GM21447 (cell line): Measurements from ENCODE around the gene RNF14.
A peak's percentile ranks its signal among the peaks of the same experiment; 100 is the strongest.

Experiments used
- ATAC-seq: cut with Tn5 transposase; IDR thresholded peaks from one replicate; pipeline ENCODE4 v1.9.1; 2021; ENCODE audit not compliant: unreplicated experiment

RNF14 gene

DNA sequence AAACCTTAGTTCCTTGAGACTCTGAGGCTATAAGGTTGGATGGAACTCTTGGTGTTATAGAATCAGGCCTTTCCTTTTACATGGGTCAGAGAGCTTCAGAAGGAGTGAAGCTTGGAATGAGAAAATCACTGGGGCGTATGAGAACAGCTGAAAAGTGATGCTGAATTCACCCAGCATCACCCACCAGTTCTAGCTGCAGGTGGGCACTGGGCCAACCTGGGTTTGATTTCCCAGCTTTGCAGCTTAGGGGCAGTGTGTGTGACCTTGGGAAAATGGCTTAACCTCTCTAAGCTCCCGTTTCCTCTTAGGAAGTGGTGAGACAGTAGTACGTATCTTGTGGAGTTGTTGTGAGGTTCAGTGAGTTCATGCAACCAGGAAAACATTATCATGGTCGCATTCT, 21.6 kb upstream of the RNF14 start:
- no peak for ATAC-seq

DNA sequence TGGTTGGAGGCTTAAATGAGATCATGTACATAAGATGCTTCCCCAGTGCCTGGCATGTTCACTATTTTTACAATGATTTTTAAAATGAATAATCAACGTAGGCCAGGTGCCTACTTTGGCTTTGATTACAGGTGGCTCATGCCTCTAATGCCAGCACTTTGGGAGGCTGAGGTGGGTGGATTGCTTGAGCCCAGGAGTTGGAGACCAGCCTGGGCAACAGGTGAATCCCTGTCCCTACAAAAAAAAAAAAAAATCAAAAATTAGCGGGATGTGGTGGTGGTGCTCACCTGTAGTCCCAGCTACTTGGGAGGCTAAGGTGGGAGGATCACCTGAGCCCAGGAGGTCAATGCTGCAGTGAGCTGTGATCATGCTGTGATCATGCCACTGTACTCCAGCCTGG, 20.1 kb upstream of the RNF14 start:
- ATAC-seq = no peak

DNA sequence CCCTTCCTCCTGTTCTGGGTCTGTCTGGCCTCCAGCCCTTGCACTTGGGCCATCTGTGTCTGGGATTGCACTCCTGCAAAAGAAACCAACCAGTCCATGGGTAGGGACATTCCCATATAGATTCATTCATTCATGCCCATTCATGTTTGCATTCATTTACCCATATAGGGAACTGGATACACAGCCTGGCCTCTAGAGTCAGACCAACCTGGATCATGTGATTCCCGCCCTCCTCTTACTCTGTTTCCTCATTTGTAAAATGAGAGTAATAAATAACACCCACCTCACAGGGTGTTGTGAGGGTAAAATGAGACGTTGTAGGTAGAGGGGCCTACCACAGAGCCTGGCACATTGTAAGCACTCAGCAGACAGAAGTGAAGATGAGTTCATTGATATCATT, 19.4 kb upstream of the RNF14 start:
- ATAC-seq = no peak

DNA sequence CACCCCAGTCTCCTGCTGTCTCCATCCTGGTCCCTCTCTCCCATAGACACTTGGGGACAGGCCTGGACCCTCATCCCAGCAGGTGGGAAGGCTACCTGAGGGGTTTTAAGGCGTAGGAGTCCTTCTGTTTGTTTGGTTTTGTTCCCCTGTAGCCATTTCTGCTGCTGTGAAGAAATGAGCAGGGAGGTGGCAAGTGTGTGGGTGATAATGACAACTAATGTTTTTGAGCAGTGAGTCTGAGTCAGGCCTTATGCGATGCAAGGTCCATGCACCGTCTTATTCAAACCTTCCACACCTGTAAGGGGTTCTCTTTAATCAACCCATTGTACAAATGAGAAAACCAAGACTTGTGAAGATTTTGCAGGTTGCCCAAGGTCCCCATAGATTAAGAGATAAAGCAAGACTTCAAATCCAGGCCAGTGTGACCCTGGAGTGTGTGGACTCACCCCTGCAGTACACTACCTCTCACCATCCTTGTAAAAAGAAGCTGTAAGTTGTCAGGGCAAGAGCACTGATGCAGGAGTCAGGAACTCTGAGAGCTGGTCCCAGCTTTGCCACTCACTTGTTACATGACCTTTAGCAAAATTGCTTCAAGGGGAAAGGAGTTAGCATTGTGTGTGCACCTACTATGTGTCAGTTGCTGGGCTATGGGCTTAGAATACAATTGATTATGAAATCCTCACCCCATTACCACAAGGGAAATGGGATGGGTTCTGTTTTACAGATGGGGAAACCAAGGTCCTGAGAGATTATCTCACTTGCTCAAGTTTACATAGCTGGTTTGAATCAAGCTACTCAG, 18.5 kb upstream of the RNF14 start:
- no peak for ATAC-seq

DNA sequence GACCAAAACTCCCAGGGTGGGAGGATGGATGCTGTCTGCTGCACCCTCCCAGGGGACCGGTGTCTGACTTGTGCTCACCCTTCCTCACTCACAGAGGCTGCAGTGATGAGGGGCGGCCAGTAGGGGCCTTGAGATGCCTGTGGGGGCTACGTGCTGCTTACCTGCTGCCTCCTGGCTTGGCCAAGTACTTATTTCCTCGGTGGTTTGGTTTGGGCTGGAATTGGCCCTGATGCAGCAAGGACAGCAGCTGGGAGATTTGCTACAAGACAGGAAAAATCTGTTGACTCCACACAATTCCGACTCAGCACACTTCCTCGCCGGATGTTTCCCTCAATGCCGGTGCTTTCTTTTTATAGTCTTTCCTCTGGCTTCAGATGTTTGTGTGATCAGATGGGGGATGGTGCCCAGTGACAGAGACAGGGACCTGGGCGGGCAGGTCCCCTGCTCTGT, 17.5 kb upstream of the RNF14 start:
- ATAC-seq = peak; percentile 86

DNA sequence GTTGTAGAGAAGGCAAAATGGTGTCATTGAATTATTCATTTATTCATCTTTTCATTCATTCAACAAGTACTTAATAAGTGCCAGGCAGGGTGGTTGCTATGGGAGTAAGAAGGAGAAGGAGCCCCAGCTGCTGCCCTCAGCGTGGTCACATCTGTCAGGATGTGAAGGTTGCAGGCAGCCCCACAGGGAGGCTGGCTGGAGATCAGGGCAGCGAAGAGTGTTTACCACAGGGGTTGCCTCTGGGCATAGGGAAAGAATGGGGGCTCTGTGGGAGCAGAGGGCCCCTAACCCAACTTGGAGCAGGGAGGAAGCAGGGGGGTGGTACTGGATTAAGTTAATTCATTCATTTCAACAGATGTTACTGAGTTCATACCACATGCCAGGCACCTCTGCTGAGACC, 16.9 kb upstream of the RNF14 start:
- ATAC-seq = no peak

DNA sequence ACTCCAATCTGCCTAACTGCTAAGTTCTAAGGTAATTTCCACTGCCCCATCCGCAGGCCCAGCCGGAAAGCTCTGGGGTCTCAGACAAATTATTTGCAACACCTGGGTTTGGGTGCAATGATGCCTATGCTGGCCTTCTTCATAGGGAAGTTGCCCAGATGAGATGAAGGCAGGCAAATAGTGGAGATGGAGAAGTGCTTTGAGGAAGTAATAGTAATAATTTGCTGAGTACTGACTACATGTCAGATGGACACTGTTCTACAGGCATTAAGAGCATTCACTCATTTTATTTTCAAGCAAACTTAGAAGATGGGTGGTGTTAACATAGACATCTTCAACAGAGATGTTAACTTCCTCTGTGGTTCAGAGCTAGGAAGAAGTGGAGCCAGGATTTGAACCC, 14.7 kb upstream of the RNF14 start:
- ATAC-seq = no peak

DNA sequence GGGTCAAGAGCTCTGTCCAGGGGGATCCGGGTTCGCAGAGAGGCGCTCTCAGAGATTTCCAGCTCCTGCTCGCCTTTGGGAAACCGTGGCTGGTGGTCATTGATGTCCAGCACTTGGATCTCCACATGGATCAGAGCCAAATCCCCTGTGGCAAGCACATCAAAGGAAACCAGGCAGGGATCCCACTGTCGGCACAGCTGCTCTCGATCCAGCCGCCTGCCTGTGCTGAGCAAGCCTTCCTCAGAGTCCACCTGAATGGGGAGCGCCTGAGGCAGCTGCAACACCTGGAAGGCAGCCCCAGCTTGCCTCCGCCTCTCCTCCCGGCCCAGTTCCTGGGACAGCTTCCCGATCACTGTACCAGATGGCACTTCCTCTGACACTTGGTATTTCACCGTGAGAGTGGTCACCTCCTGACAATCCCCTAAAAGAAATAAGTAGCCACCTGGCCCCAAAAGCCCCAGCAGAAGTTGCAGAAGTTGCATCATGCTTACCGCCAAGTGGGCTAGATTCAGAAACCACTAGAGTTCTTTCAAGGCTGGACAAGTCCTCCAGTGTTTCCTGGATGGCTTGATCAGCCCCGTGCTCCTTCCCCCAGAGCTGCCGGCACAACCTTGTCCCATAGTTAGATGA, 11.4 kb upstream of the RNF14 start:
- no peak for ATAC-seq

DNA sequence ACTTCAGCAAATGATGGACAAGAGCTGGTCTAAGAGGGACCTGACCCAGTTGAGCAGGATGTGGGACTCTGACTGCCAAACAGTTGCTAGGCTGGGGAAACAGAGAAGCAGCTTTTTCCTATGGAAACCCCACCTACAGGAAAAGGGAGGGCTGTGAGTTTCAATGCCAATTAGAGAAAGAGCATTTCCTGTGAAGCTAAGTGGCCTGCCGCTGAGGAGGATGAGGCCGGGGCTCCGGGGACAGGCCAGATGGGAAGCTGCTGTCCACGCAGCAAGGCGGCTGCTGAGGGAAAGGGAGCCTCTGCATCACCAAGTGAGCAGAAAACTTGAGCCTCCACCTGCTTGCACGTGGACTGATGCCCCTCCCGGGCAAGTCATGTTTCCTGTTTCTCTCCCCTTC, 10.8 kb upstream of the RNF14 start, which contains the start of gene PCDH12:
TSS of gene PCDH12 (minus strand) at position 90 of the 400 bp plus-strand sequence. CDS start 351 bp downstream, outside the sequence.
- no peak for ATAC-seq

DNA sequence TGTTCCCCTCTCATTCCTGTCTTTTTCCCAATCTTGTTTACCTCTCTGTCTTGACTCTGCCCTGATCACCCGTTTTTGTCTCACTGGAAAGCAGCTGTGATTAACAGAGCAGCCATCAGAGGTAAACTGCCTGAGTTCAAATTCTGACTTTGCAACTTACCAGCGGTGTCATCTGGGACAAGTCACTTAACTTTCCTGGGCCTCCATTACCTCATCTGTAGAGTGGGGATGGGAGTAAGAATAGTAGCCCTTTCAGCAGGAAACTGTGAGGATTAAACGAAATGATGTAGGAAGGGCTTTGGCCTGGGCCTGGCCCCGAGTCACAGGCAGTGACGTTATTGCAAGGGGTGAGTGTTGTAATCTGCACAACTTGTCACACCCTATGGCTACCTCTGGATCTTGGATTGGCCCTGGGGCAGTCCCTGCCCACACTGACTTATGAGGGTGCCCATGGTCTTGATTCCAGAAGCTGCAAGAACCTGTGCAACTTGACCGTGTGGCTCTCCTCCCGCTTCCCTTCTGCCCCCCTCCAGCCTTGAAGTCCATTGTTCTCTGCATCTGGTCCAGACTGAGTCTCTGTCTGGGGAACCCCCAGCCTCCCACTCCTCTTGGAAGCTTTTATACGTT, 10.2 kb upstream of the RNF14 start:
- no peak for ATAC-seq

DNA sequence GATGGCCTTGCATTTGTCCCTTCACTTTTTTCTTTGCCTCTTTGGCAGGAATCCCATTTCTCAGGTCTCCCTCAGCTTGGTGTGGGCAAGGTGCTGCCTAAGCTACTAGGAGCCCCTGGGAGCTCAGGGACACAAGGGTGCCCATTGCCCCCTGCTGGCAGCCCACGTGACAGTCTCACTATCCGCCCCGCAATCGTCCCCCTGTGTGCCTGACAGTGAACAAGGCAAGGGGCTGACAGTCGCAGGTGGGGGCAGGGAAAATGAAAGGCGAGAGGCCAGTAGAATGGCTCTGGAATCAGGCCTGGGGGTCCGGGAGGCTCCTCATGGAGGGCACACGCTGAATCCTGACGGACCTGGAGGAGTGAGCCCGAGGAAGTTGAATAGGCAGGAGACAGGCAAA, 8.9 kb upstream of the RNF14 start:
- ATAC-seq = no peak

DNA sequence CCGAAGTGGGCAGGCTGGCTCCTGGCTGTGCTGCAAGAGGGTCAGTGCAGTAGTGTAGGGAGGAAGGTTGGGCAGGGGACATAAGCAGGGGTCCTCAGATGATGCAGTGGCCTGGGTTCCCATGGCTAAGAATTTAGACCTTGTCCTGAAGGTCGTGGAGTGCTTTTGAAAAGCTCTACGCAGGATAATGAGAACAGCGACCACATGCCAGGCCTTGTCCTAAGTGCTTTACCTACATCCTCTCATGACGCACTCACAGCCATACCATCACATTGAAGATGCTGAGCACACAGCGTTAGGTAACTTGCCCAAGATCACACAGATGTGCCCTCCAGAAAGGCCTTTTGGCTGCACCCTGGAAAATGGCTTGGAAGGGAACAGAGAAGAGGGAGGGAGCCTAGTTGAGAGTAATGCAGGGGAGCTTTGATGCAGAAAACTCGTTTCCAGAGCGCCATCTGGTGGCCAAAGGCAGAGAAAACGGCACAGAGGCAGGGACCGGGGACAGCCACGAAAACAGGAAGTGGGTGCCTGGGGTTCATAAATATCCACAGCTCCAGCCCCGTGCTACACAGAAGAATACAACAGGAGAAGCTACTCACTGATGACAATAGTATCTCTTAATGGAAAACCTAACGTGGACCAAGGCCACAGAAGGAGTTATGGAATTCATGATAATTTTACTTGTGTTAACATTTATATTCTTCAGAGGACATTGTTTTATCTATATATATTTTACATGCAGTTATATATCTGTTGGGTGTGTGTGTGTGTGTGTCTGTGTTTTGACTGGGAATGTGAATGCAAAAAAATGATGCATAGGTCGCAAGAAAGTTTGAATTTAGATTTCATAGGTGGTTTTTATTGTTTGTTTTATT, 8.2 kb upstream of the RNF14 start:
- peak; percentile 95 for ATAC-seq

DNA sequence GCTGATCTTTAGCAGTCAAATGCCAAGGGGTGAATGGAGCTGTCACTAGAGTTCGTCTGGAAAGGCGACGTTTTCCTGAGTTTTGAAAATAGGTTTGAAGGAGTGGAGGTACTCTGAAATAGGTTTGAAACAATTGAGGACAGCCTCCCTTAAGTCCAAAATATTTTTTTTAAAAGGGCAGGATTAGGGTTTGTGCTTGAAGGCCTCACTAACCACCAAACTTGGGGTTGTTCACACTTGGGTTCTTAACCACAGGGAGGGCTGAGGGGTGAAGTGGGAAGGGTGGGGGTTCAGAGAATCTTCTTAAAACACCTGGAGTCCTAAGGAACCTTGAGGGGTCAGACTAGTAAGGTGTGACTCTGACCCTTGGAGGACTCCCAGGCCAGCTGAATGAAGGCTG, 7.4 kb upstream of the RNF14 start:
- no peak for ATAC-seq

DNA sequence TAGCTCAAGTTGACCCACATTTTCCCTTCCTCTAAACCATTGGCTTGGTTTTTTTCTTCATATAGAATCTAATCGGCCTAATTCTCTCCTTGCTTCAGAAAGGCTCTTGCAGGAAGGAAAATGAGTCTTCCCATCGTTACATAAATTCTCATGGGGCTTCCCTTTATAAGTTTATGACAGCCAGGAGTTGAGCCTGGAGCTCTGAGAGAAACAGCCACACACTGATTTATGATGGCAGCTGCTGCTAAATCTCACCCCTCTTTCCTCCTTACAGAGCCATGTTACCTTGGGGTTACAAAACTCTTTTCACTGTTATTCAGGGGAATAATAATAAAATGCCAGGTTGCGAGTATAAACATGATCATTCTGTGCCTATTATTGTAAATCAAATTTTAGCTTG, 5.2 kb upstream of the RNF14 start:
- no peak for ATAC-seq

DNA sequence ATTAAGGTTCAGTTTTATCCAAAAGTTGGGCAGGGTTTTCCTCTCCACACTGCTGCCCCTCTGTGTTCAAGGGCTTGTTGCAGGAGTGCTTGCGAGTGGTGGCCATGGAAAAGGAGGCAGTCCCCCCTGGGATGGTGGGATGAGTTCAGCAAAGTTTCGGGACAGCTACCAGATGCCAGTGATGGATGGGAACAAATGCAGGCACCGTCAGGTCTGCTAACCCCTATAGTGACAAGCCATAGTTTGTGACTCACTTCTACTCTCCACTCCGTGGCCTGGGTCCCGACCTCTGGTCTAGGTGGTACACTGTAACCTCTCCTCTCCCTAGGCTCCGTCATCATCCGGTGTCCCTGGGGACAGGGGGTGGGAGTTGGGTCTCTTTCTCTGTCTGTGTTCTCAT, 3.8 kb upstream of the RNF14 start:
- ATAC-seq = no peak

DNA sequence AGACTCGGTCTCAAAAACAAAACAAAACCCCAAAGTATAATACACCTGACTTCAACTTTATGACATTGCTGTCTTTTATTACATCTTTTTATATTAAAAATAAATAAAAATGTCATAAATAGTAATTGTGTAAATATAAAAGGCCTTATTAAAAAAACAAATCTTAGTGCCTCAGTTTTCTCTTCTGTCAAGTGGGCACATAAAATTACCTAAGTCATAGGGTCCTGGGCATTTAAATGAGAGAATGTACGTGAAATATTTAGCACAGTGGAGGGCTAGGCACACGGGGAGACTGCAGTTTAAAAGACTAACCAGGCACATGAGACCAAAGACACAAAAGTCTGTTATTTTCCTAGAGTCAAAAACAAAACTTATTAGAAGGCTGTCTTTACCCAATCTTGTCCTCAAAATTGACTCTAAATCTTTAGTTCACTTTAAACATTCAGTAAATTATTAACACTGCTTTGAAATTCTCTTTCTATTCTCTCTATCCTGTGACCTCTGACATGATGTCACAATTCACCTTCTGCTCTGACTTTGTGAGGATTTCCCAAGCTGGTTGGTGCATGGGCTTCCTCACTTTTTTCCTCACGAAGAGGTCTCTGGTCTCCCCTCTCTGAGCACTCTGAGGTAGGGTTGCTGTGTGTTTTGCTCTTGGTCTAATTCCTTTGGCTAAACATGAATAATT, 2.5 kb upstream of the RNF14 start:
- no peak for ATAC-seq

DNA sequence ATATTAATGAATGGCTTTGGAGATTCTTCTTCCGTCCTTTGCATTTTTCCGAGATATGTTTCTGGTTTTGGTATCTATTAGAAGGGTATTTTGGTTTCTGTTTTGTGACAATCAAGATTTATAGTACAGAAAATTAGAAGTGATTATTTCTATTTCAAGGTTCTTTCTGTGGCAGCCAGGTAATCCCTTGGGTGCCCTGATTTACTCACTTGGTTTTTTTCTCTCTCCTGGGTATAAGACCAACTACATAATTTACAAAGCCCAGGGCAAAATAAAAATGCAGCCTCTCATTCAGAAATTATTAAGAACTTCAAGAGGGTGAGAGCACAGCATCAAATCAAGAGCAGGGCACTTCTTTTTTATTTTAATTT, 2.0 kb upstream of the RNF14 start:
- no peak for ATAC-seq

DNA sequence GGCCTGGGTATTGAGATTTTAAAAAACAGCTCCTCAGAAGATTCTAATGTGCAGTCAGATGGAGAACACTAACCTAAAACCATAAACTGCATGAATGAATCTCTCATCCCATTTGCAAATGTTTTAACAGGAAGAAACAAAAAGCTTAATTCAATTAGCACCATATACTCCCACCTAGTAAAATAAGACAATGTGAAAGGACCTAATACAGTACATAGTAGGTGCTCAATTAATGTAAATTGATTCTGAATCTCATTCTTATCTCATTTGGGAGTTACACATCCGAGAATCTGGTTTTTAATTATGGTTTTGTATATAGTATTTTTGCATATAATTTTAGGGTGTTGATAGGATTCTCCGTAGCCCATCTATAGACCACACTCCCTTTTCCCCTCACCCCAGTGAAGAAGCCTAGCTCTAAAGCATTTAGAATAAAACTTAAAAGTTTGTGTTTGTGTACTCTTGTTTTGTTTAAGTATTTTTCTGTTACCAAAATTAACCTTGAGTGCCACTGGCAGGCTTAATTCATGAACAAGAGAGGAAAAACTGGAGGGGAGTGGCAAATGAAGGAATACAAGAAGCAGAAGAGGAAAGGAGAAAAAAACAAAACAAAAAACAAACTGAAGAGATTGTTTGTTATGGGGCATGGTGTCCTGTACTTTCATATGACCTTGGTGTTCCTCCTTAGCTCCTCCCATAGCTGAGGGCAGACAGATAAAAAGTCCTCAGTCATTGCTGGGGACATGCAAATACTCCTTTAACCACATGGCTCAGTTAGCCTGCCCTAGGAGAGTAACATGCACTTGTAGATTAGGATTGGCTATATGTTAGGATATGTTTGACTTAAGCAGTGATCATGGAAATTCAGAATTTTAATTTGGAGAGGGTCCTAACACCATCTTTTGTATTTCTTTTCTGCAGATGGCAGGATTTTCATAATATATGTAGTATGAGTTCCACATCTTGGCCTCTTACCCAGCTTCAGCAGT, 1.2 kb downstream of the RNF14 start:
- ATAC-seq = peak; percentile 53

DNA sequence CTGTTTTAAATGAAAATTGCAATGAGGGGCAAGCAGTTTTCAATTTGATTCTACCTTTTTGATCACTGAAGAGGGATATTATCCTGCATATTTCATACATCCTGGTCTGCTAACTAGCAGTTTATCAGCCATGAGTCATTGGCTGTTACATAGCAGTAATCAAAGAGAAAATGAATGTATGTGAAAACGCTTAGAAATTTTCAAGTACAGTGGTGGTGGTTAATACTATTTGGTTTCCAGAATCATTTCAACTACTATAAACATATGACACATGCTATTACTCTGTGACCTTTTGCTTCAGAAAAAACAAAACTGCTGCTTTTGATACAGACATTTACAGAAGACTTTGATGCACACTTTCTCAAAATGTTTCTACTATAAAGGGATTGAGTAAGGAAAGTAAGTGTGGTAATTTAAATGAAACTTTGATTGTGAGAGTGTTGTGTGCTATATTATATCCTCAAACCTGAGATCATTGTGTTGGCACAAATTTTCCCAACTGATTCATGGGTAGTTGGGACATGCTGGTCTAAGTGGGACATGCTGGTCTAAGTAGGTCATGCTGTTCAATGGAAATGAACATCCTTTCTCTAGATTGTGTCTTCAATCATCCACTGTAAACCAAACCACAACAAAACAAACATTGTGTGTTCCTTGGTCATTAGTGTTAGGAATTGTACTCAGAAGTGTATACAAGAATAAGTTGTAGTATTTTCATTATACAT, 5.1 kb downstream of the RNF14 start:
- ATAC-seq = no peak
